Lower leg skin (tissue), 4 donors: ENCODE data around the gene CENPP. TPM values are rescaled to one million over a fixed set of nuclear protein-coding genes. Genes with fewer than 3 reads are reported as not detected.

Experiments used
- DNase-seq, 2 donors: peaks; one replicate each; pipeline ENCODE4 v3.0.0-alpha.2; 2019; ENCODE audit warnings: low spot score in 2 of 2
- H3K4me3 ChIP-seq: fragments of 200-600 bp; sonication (generic); 2 replicates; pipeline ENCODE4 v1.5.1; 2017; ENCODE audit warnings: mild to moderate bottlenecking, low read depth; ENCODE audit not compliant: poor library complexity, severe bottlenecking
- POLR2A ChIP-seq, 2 donors: fragments of 450-650 bp; IDR thresholded peaks; one replicate each; pipeline ENCODE4 v1.6.1; 2016 to 2017; ENCODE audit warnings: antibody characterized with exemption in 2 of 2, mild to moderate bottlenecking in 1 of 2, moderate library complexity in 1 of 2
- WGBS, 2 donors: methylation state at CpG; one replicate each; pipeline ENCODE4 v1.1.5; 2018; 5-methylcytosine and 5-hydroxymethylcytosine counted together
- intact Hi-C: fragments of 100-400 bp; cut with DNase I; formaldehyde crosslinking; loops from one replicate; pipeline ENCODE4 v1.15.0; 2023; ENCODE audit warnings: low total_unique reads
- total RNA-seq, 4 donors: library from RNA; depleted of rRNA; stranded (reverse); fragments of >200 nt; gene quantifications; one replicate each; pipeline ENCODE4 v1.1.0, GENCODE V29; 2016
- TF ChIP-seq, protein P1 (sequence below), 3 donors: fragments of 450-650 bp; IDR thresholded peaks; one replicate each; pipeline ENCODE4 v1.5.1; 2016; ENCODE audit warnings: antibody characterized with exemption in 3 of 3, mild to moderate bottlenecking in 3 of 3, moderate library complexity in 2 of 3

The CENPP gene
- total RNA-seq, 4 donors from 2014 or later: 7.8 to 28.8 (median 12.2) TPM

- WGBS, 2 donors: 80 to 87% methylated on average over 9 of the region's 9 CpGs
- DNase-seq: no peak
- intact Hi-C loops: no loop called here
Measured at GRCh38 chr9:92493749-92494387, 168.1 kb downstream of the CENPP start.

DNA sequence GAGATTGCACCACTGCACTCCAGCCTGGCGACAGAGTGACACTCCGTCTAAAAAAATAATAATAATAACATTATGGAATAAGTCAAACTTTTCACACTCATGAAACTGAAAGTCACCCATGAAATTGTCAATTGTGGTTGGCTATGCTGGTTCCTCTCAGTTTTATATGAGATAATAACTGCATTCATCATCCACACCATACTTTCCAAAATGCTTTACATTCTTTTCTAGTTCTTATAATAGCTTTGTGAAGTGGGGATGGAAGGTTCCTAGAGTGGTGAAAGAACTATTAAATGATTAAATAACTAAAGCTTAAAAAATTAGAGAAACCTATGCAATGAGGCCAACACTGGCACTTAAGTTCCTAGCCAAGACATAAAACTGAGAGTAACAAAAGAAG lies 169.1 kb downstream of the CENPP start:
- WGBS, 2 donors: 95 to 96% methylated on average over 2 of the region's 2 CpGs
- intact Hi-C loops: no loop called here
- no peak for TF ChIP-seq POLR2A (IDR thresholded peaks at IDR 0.05)
- TF ChIP-seq, protein P1, sequence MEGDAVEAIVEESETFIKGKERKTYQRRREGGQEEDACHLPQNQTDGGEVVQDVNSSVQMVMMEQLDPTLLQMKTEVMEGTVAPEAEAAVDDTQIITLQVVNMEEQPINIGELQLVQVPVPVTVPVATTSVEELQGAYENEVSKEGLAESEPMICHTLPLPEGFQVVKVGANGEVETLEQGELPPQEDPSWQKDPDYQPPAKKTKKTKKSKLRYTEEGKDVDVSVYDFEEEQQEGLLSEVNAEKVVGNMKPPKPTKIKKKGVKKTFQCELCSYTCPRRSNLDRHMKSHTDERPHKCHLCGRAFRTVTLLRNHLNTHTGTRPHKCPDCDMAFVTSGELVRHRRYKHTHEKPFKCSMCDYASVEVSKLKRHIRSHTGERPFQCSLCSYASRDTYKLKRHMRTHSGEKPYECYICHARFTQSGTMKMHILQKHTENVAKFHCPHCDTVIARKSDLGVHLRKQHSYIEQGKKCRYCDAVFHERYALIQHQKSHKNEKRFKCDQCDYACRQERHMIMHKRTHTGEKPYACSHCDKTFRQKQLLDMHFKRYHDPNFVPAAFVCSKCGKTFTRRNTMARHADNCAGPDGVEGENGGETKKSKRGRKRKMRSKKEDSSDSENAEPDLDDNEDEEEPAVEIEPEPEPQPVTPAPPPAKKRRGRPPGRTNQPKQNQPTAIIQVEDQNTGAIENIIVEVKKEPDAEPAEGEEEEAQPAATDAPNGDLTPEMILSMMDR (IDR thresholded peaks at IDR 0.05): no peak
- no peak for DNase-seq
- H3K4me3 ChIP-seq: no peak overlapping the region

More at GRCh38 chr9:92493749-92494387, 168.1 kb downstream of the CENPP start:
- no peak overlapping the region for H3K4me3 ChIP-seq
- TF ChIP-seq POLR2A (IDR thresholded peaks at IDR 0.05): no peak

GRCh38 chr9:92496396-92497176 lies 170.8 kb downstream of the CENPP start:
- no peak for DNase-seq
- 61 to 63% methylated on average over 5 of the region's 5 CpGs for WGBS, 2 donors
- TF ChIP-seq, protein P1 (IDR thresholded peaks at IDR 0.05): no peak
- TF ChIP-seq POLR2A (IDR thresholded peaks at IDR 0.05): no peak
- no peak overlapping the region for H3K4me3 ChIP-seq
- intact Hi-C loops: no loop called here

GRCh38 chr9:92499701-92500100 lies 173.9 kb downstream of the CENPP start:
- no peak for DNase-seq
- 72 to 85% methylated on average over 2 of the region's 2 CpGs for WGBS, 2 donors
- no peak overlapping the region for H3K4me3 ChIP-seq
- TF ChIP-seq, protein P1 (IDR thresholded peaks at IDR 0.05): no peak
- no peak for TF ChIP-seq POLR2A (IDR thresholded peaks at IDR 0.05)
- intact Hi-C loops: no loop called here

DNA sequence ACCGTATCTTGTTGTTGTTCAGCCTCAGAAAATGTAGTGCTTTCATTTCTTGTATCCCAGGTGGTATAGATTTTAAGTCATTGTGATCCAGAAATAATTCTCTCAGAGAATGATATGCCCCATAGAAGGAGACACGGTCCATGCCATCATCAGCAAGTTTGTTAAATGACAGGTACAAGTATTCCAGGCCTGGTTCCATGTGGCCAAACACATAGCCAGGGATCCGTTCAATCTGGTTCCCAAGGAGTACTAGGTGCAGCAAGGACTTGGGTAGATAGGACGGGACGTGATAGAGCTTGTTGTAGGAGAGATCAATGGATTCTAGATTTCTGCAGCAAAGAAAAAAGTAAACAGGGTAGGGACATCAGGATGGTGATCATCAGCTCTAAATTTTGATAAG lies 175.0 kb downstream of the CENPP start:
- H3K4me3 ChIP-seq: no peak overlapping the region
- intact Hi-C loops: no loop called here
- no peak for DNase-seq
- no peak for TF ChIP-seq POLR2A (IDR thresholded peaks at IDR 0.05)
- TF ChIP-seq, protein P1 (IDR thresholded peaks at IDR 0.05): no peak
- 67 to 83% methylated on average over 5 of the region's 5 CpGs for WGBS, 2 donors

- H3K4me3 ChIP-seq: no peak overlapping the region
- peak in 1 of 2 donors; percentile 61 for DNase-seq
- intact Hi-C loops: no loop called here
- TF ChIP-seq, protein P1 (IDR thresholded peaks at IDR 0.05): no peak
- TF ChIP-seq POLR2A (IDR thresholded peaks at IDR 0.05): no peak
- 60 to 62% methylated on average over 5 of the region's 5 CpGs for WGBS, 2 donors
Measured at GRCh38 chr9:92501671-92502393, 176.1 kb downstream of the CENPP start.
